AG09319 (cell line): ENCODE measurements around the gene FAM25A.
"Not testable (repeated sequence)": the region's sequence is repeated elsewhere in the genome, so short reads cannot be mapped to it uniquely, and the experiment has no call there.

ENCODE experiments used
- DNase-seq: peaks from one replicate; pipeline ENCODE4 v3.0.0-alpha.2; 2010; ENCODE audit warnings: low read depth; ENCODE audit errors: extremely low read depth
- CTCF ChIP-seq: IDR thresholded peaks from 2 replicates; pipeline ENCODE4 v1.5.1; 2011; ENCODE audit warnings: low read depth, mild to moderate bottlenecking, inconsistent platforms, low read length, moderate library complexity

FAM25A gene

GRCh38 chr10:86979977-86980448 is 40.1 kb upstream of the FAM25A start:
- DNase-seq: no peak
- no peak for TF ChIP-seq CTCF

GRCh38 chr10:86981020-86981419 is 39.1 kb upstream of the FAM25A start:
- DNase-seq: not testable (repeated sequence)

GRCh38 chr10:86981716-86982115 is 38.4 kb upstream of the FAM25A start:
- no peak for TF ChIP-seq CTCF
- DNase-seq: no peak

GRCh38 chr10:86984498-86984897 is 35.6 kb upstream of the FAM25A start:
- DNase-seq: not testable (repeated sequence)

- TF ChIP-seq CTCF: no peak
- no peak for DNase-seq
These were observed 31.6 kb upstream of the FAM25A start for GRCh38 chr10:86988520-86988919.

- DNase-seq: not testable (repeated sequence)
These were observed 28.7 kb upstream of the FAM25A start for GRCh38 chr10:86991362-86991761.

GRCh38 chr10:86992456-86992855 is 27.6 kb upstream of the FAM25A start:
- no peak for DNase-seq
- TF ChIP-seq CTCF: no peak

- no peak for DNase-seq
- TF ChIP-seq CTCF: no peak
These were observed 27.2 kb upstream of the FAM25A start for GRCh38 chr10:86992929-86993328.

- not testable (repeated sequence) for DNase-seq
These were observed 20.2 kb upstream of the FAM25A start for GRCh38 chr10:86999802-87000403.

GRCh38 chr10:87000491-87000890 is 19.6 kb upstream of the FAM25A start:
- TF ChIP-seq CTCF: no peak
- DNase-seq: no peak

- not testable (repeated sequence) for DNase-seq
These were observed 13.0 kb upstream of the FAM25A start for GRCh38 chr10:87007124-87007523.

- DNase-seq: not testable (repeated sequence)
These were observed 12.4 kb upstream of the FAM25A start for GRCh38 chr10:87007674-87008073.

- not testable (repeated sequence) for DNase-seq
These were observed 11.8 kb upstream of the FAM25A start for GRCh38 chr10:87008303-87008702.
